GM12878 (cell line): ENCODE measurements around the gene RBM4. TPM values are rescaled to one million over a fixed set of nuclear protein-coding genes. Genes with fewer than 3 reads are reported as not detected.

Source experiments
- ATAC-seq: fragments of 200-7000 bp; cut with Tn5 transposase; 3 replicates; pipeline ENCODE4 v1.9.1; 2020; ENCODE audit warnings: mild to moderate bottlenecking, moderate library complexity
- BruUV-seq: library from RNA; stranded (reverse); fragments of 400-500 nt; replicated peaks from 2 replicates; lab custom pipeline; 2021; lab: Mats Ljungman, UMichigan
- CTCF ChIA-PET: fragments of 300-600 bp; sonication (Branson Sonifier 250); formaldehyde crosslinking; extraction: SDS; loops from one replicate; lab custom pipeline; 2021; ENCODE audit warnings: inconsistent platforms; lab: Yijun Ruan, JAX
- POLR2A ChIA-PET: fragments of 350-600 bp; formaldehyde crosslinking; extraction: SDS; loops from one replicate; lab custom pipeline; 2021; ENCODE audit warnings: inconsistent platforms; lab: Charles Lee
- RAD21 ChIA-PET: fragments of 300-600 bp; sonication (Branson Sonifier 250); formaldehyde crosslinking; loops from one replicate; lab custom pipeline; 2023; ENCODE audit warnings: antibody characterized with exemption; ENCODE audit not compliant: unreplicated experiment; lab: Charles Lee
- SMC1A ChIA-PET: fragments of 300-600 bp; sonication (Branson Sonifier 250); formaldehyde crosslinking; loops from one replicate; lab custom pipeline; 2023; ENCODE audit not compliant: unreplicated experiment, uncharacterized antibody; lab: Charles Lee
- DNase-seq: peaks from one replicate; pipeline ENCODE4 v3.0.0-alpha.2; 2011; ENCODE audit warnings: low read depth, low spot score
- FAIRE-seq: peaks from 3 replicates; lab custom pipeline; 2011; peaks lifted over from hg19 to GRCh38; lab: Jason Lieb, UNC
- H2AFZ ChIP-seq: 2 replicates; pipeline ENCODE4 v1.6.0; 2011; ENCODE audit warnings: low read depth, low read length, control low read depth; ENCODE audit not compliant: control insufficient read depth
- H3K27ac ChIP-seq: 2 replicates; pipeline ENCODE4 v1.5.1; 2011; ENCODE audit warnings: control low read depth; ENCODE audit not compliant: control insufficient read depth, insufficient read depth
- H3K27me3 ChIP-seq, 2 experiments: replicated peaks in 1 of 2; 2 replicates each; pipeline versions ENCODE4 v1.6.0 to v1.6.1; 2011; ENCODE audit warnings: low read length in 1 of 2; ENCODE audit not compliant: control insufficient read depth in 2 of 2, insufficient read depth in 2 of 2
- H3K36me3 ChIP-seq, 2 experiments: 2 replicates each; pipeline ENCODE4 v1.5.1; 2011; ENCODE audit warnings: low read length in 1 of 2; ENCODE audit not compliant: control insufficient read depth in 2 of 2, insufficient read depth in 2 of 2
- H3K4me1 ChIP-seq: 2 replicates; pipeline ENCODE4 v1.6.1; 2011; ENCODE audit warnings: mild to moderate bottlenecking, low read length, moderate library complexity, mixed read lengths; ENCODE audit not compliant: control insufficient read depth, insufficient read depth
- H3K4me2 ChIP-seq: 2 replicates; pipeline ENCODE4 v1.6.0; 2011; ENCODE audit warnings: control low read depth; ENCODE audit not compliant: control insufficient read depth, insufficient read depth
- H3K4me3 ChIP-seq: fragments of 200-600 bp; sonication (generic); 2 replicates; pipeline ENCODE4 v1.5.1; 2016
- H3K79me2 ChIP-seq: 2 replicates; pipeline ENCODE4 v1.6.0; 2011; ENCODE audit warnings: low read length; ENCODE audit not compliant: control insufficient read depth, insufficient read depth
- H3K9ac ChIP-seq: 2 replicates; pipeline ENCODE4 v1.8.0; 2011; ENCODE audit warnings: low read length, control low read depth, mixed read lengths; ENCODE audit not compliant: control insufficient read depth, insufficient read depth
- H3K9me3 ChIP-seq: replicated peaks from 3 replicates; pipeline ENCODE4 v1.5.1; 2011; ENCODE audit warnings: mild to moderate bottlenecking, low read length; ENCODE audit not compliant: control insufficient read depth, insufficient read depth
- H4K20me1 ChIP-seq: 2 replicates; pipeline ENCODE4 v1.6.0; 2011; ENCODE audit not compliant: control insufficient read depth, insufficient read depth
- BRCA1 ChIP-seq: IDR thresholded peaks from 2 replicates; pipeline ENCODE4 v1.6.1; 2011; ENCODE audit warnings: low read depth, low read length, improper control_type of control experiment
- CEBPZ ChIP-seq: fragments of 150-350 bp; IDR thresholded peaks from 2 replicates; pipeline ENCODE4 v1.6.1; 2016; ENCODE audit warnings: low read depth, low read length
- MTA2 ChIP-seq: fragments of 450-650 bp; IDR thresholded peaks from 2 replicates; pipeline ENCODE4 v1.6.1; 2016; ENCODE audit warnings: low read depth, mild to moderate bottlenecking, moderate library complexity
- PBX3 ChIP-seq: IDR thresholded peaks from 2 replicates; pipeline ENCODE4 v1.6.1; 2011; ENCODE audit warnings: mild to moderate bottlenecking, low read depth, low read length, moderate library complexity; ENCODE audit not compliant: insufficient replicate concordance
- POU2F2 ChIP-seq: IDR thresholded peaks from 3 replicates; pipeline ENCODE4 v1.6.1; 2011; ENCODE audit warnings: low read depth, mild to moderate bottlenecking, low read length, borderline replicate concordance
- SMAD5 ChIP-seq: IDR thresholded peaks from 2 replicates; pipeline ENCODE4 v1.6.1; 2016; ENCODE audit warnings: antibody characterized with exemption, low read depth
- SMARCA5 ChIP-seq: fragments of 450-650 bp; IDR thresholded peaks from 2 replicates; pipeline ENCODE4 v1.6.1; 2017; ENCODE audit warnings: mild to moderate bottlenecking
- SMC3 ChIP-seq: IDR thresholded peaks from 2 replicates; pipeline ENCODE4 v1.6.1; 2011; ENCODE audit warnings: low read length, improper control_type of control experiment, borderline replicate concordance
- SP1 ChIP-seq: IDR thresholded peaks from one replicate; pipeline ENCODE4 v1.6.1; 2011; ENCODE audit warnings: low read depth, low read length
- SRF ChIP-seq, 2 experiments: IDR thresholded peaks; 2 replicates each; pipeline ENCODE4 v1.6.1; 2011; ENCODE audit warnings: low read depth in 2 of 2, low read length in 2 of 2, mild to moderate bottlenecking in 1 of 2, moderate library complexity in 1 of 2
- ZSCAN29 ChIP-seq: fragments of 450-650 bp; IDR thresholded peaks from 2 replicates; pipeline ENCODE4 v1.6.1; 2017; ENCODE audit warnings: mild to moderate bottlenecking, moderate library complexity
- WGBS: methylation state at CpG from one replicate; pipeline ENCODE4 v1.1.6; 2016; ENCODE audit warnings: low lambda C conversion rate; ENCODE audit not compliant: insufficient replicate concordance, insufficient coverage; ENCODE audit errors: missing lambda C conversion rate; 5-methylcytosine and 5-hydroxymethylcytosine counted together
- in situ Hi-C: fragments of 300-500 bp; cut with MboI; formaldehyde crosslinking; loops from 9 replicates; pipeline ENCODE4 v1.14.3; 2018; ENCODE audit warnings: mixed read lengths
- intact Hi-C: fragments of 100-400 bp; cut with micrococcal nuclease; formaldehyde crosslinking; loops from one replicate; pipeline ENCODE4 v1.14.2; 2022; ENCODE audit not compliant: unreplicated experiment
- polyA plus RNA-seq, 11 experiments: library from polyadenylated mRNA; depleted of rRNA in 4 of 11; unstranded in 6 of 11; stranded (reverse) in 5 of 11; fragments of >200 nt; fragmentation: Nextera tagmentation in 4 of 11; fragmentation: Illumina TruSeq in 1 of 11; extraction: Ambion mirVana in 4 of 11; extraction: Trizol in 1 of 11; gene quantifications; 1 replicate in 1 of 11; 2 replicates in 10 of 11; pipeline versions ENCODE4 v1.2.1 to v1.2.3, GENCODE V29; 2011 to 2016; ENCODE audit warnings: inconsistent platforms in 2 of 11, missing spikeins in 2 of 11, low read depth in 1 of 11
- total RNA-seq, 4 experiments: library from RNA; depleted of rRNA in 3 of 4; stranded (reverse); fragments of >200 nt in 3 of 4; fragmentation: Illumina TruSeq in 1 of 4; extraction: Trizol in 1 of 4; gene quantifications; 2 replicates each; pipeline versions ENCODE4 v1.2.1 to v1.2.3, GENCODE V29; 2013 to 2021

RBM4 gene
- total and polyA plus RNA-seq, 10 of the 15 experiments (the other 5 are each of a cell fraction or from before 2014, with no cell fraction given) = 105 to 224 (median 138) TPM

DNA sequence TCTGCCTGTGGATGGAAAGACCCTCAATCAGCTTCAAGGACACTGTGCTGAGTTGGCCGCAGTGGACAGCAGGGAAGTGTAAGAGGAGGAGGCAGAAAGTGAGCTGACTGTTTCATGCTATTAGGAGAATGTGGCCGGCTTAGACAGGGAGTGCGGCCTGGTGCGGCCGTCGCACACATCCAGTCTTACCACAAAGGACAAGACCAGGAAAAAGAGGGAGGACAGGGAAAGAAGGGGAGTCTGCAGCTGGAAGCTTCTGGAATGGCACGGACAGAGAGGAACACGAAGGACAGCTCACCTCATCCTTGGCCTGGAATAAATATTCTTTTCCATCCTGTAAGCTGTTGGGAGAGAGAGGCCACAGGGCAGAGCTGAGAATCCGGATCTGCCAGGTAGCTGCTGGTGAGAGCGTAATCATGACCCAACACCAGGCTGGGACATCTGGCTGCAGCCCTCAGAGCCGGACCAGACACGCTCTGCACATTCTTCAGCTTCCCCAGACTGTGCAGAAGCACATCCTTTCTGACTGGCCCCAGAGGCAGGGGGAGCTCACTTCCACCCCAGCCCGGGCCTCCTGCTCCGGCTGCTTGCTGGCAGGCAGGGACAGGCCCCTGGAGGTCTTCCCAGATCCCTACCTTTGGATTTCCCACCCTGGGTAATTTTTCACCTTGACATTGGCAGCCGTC, 47.7 kb downstream of the RBM4 start:
- ChIA-PET POLR2A (no interaction called here), SMC1A (no interaction called here), RAD21 (interaction anchor here (1.7 kb wide), 1 partner anchor 9 kb away, joined by 4 read pairs; no protein-coding TSS in a partner anchor), CTCF (interaction anchor here (0.8 to 1.6 kb wide), 4 partner anchors 8 to 152 kb away, joined by 3 to 4 read pairs (median 4); no protein-coding TSS in a partner anchor)
- ATAC-seq (no peak), DNase-seq (no peak), FAIRE-seq (no peak)
- Histone ChIP-seq H3K9me3 (no peaks in the 10 kb centered on the region), H4K20me1 (no peaks in the 10 kb centered on the region), H3K4me1 (no peaks in the 10 kb centered on the region), H3K4me3 (no peak overlapping the region), H3K4me2 (no peak overlapping the region), H3K27me3 (no peaks in the 10 kb centered on the region), H3K36me3 (no peaks in the 10 kb centered on the region), H3K9ac (no peak overlapping the region), H3K79me2 (no peaks in the 10 kb centered on the region), H3K27ac (no peak overlapping the region), H2AFZ (no peak overlapping the region)
- in situ Hi-C loops (no loop called here), intact Hi-C loops (no loop called here)
- BruUV-seq = no TSS peak
- TF ChIP-seq ZSCAN29 (no peak), SMAD5 (no peak), SP1 (no peak), SRF (IDR thresholded peaks at IDR 0.05; ENCODE audit: low read depth in 2 of 2, low read length in 2 of 2) (no peak), PBX3 (no peak), BRCA1 (no peak), MTA2 (no peak), SMC3 (no peak), SMARCA5 (no peak), CEBPZ (no peak), POU2F2 (no peak)
- 57% methylated on average over 15 of the region's 15 CpGs for WGBS
